Loucy (cell line): ENCODE data around the gene CDC14A.

Experiments used
- H2AFZ ChIP-seq: fragments of 200-600 bp; sonication (generic); 2 replicates; pipeline ENCODE4 v1.6.0; 2016; ENCODE audit warnings: antibody characterized with exemption, mild to moderate bottlenecking, low read length, moderate library complexity
- H3F3A ChIP-seq: fragments of 200-600 bp; 2 replicates; pipeline ENCODE4 v1.6.0; 2016; ENCODE audit warnings: antibody characterized with exemption, low read depth, mild to moderate bottlenecking
- H3K27me3 ChIP-seq: fragments of 200-600 bp; sonication (generic); 2 replicates; pipeline ENCODE4 v1.6.1; 2014; ENCODE audit warnings: low read length, mild to moderate bottlenecking; ENCODE audit not compliant: insufficient read depth, poor library complexity, severe bottlenecking
- H3K36me3 ChIP-seq: fragments of 200-600 bp; sonication (generic); 2 replicates; pipeline ENCODE4 v1.6.1; 2016; ENCODE audit warnings: low read length; ENCODE audit not compliant: insufficient read depth
- H3K4me1 ChIP-seq: fragments of 200-600 bp; sonication (generic); 2 replicates; pipeline ENCODE4 v1.5.1; 2014; ENCODE audit warnings: low read length, mild to moderate bottlenecking; ENCODE audit not compliant: insufficient read depth, poor library complexity, severe bottlenecking
- H3K4me2 ChIP-seq: fragments of 200-600 bp; sonication (generic); 2 replicates; pipeline ENCODE4 v1.6.0; 2014; ENCODE audit warnings: antibody characterized with exemption, low read length, low read depth, mild to moderate bottlenecking; ENCODE audit not compliant: poor library complexity, severe bottlenecking
- H3K4me3 ChIP-seq: fragments of 200-600 bp; sonication (generic); 2 replicates; pipeline ENCODE4 v1.5.1; 2014; ENCODE audit warnings: low read length, mild to moderate bottlenecking, mixed read lengths; ENCODE audit not compliant: poor library complexity, severe bottlenecking
- H3K79me2 ChIP-seq: fragments of 200-600 bp; sonication (generic); 2 replicates; pipeline ENCODE4 v1.6.1; 2014; ENCODE audit warnings: low read length; ENCODE audit not compliant: insufficient read depth
- H3K9ac ChIP-seq: fragments of 200-600 bp; sonication (generic); 2 replicates; pipeline ENCODE4 v1.6.0; 2014; ENCODE audit warnings: mild to moderate bottlenecking, low read depth, low read length, moderate library complexity; ENCODE audit not compliant: poor library complexity, severe bottlenecking
- H3K9me2 ChIP-seq: fragments of 200-600 bp; sonication (generic); replicated peaks from 2 replicates; pipeline ENCODE4 v1.6.1; 2016; ENCODE audit warnings: low read depth, low read length, mixed read lengths
- H3K9me3 ChIP-seq: fragments of 200-600 bp; sonication (generic); 2 replicates; pipeline ENCODE4 v1.6.1; 2014; ENCODE audit warnings: mild to moderate bottlenecking, antibody characterized with exemption, low read length, low read depth; ENCODE audit not compliant: insufficient read depth
- H4K20me1 ChIP-seq: fragments of 200-600 bp; sonication (generic); 2 replicates; pipeline ENCODE4 v1.6.0; 2014; ENCODE audit warnings: antibody characterized with exemption, low read length, mild to moderate bottlenecking; ENCODE audit not compliant: insufficient read depth, poor library complexity, severe bottlenecking
- EZH2phosphoT487 ChIP-seq: fragments of 200-600 bp; IDR thresholded peaks from 2 replicates; pipeline ENCODE4 v1.6.1; 2018; ENCODE audit warnings: antibody characterized with exemption, mild to moderate bottlenecking, moderate library complexity, borderline replicate concordance
- TF ChIP-seq, protein P1 (sequence below): fragments of 200-600 bp; sonication (generic); conservative IDR thresholded peaks from 2 replicates; pipeline ENCODE4 v1.5.1; 2014; ENCODE audit warnings: mild to moderate bottlenecking, antibody characterized with exemption, low read length

CDC14A gene

DNA sequence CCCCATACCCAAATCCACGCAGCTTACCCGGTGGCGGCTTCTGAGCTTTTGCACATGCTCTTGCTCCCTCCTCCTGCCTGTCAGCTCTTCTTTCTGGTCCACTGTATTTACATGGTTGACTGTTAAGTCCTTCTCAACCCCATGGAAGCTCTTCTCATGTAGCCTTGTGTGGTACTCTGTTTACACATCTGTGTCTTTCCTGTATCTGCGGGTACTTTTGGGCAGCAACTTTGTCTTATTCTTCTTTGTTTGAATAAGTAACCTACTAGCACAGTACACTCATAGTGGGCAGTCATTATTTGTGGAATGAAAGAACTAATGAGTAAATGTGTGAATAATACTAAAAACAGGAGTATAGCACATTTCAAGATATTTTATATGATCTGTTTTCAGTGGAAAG, 97.2 kb downstream of the CDC14A start:
- no peak overlapping the region for H2AFZ ChIP-seq
- peaks cover 2% of the 10 kb centered on the region; the same call in 1 of the 2 replicates for H3F3A ChIP-seq
- no peak overlapping the region for H3K9ac ChIP-seq
- H3K9me2 ChIP-seq = no peaks in the 10 kb centered on the region
- H3K4me1 ChIP-seq = peaks cover 22% of the 10 kb centered on the region
- H3K4me2 ChIP-seq = no peak overlapping the region
- no peaks in the 10 kb centered on the region for H3K79me2 ChIP-seq
- peaks cover 7% of the 10 kb centered on the region for H3K36me3 ChIP-seq
- H4K20me1 ChIP-seq = no peaks in the 10 kb centered on the region
- no peak overlapping the region for H3K4me3 ChIP-seq
- H3K27me3 ChIP-seq = no peaks in the 10 kb centered on the region
- no peaks in the 10 kb centered on the region for H3K9me3 ChIP-seq
- TF ChIP-seq EZH2phosphoT487 = no peak
- TF ChIP-seq, protein P1, sequence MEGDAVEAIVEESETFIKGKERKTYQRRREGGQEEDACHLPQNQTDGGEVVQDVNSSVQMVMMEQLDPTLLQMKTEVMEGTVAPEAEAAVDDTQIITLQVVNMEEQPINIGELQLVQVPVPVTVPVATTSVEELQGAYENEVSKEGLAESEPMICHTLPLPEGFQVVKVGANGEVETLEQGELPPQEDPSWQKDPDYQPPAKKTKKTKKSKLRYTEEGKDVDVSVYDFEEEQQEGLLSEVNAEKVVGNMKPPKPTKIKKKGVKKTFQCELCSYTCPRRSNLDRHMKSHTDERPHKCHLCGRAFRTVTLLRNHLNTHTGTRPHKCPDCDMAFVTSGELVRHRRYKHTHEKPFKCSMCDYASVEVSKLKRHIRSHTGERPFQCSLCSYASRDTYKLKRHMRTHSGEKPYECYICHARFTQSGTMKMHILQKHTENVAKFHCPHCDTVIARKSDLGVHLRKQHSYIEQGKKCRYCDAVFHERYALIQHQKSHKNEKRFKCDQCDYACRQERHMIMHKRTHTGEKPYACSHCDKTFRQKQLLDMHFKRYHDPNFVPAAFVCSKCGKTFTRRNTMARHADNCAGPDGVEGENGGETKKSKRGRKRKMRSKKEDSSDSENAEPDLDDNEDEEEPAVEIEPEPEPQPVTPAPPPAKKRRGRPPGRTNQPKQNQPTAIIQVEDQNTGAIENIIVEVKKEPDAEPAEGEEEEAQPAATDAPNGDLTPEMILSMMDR = no peak

DNA sequence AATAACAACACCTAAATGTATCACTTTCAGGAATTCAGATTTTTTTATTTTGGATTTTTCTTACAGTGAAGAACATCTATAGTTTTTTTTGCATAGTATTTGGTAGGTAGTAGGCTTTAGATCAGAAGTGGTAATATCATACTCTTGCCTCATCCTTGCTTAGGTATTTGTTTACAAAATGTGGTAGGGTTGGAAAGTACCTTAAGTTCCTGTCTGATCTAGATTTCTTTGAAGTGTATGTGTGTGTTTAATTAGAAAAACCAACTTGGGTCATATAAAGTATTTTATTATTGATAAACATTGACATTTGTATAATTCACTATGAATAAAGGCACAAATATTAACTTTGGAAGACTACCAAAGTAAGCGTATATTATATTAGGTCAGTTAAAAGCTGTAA, 100.3 kb downstream of the CDC14A start:
- Histone ChIP-seq H3K4me3 (no peak overlapping the region), H3K4me1 (peaks cover 4% of the 10 kb centered on the region), H4K20me1 (no peaks in the 10 kb centered on the region), H3K9me3 (no peaks in the 10 kb centered on the region), H3K9ac (no peak overlapping the region), H3K36me3 (peaks cover 11% of the 10 kb centered on the region), H3K79me2 (no peaks in the 10 kb centered on the region), H3K9me2 (no peaks in the 10 kb centered on the region), H3K4me2 (no peak overlapping the region), H2AFZ (no peak overlapping the region), H3K27me3 (no peaks in the 10 kb centered on the region), H3F3A (no peaks in the 10 kb centered on the region)
- TF ChIP-seq, protein P1 = no peak
- TF ChIP-seq EZH2phosphoT487 = no peak

DNA sequence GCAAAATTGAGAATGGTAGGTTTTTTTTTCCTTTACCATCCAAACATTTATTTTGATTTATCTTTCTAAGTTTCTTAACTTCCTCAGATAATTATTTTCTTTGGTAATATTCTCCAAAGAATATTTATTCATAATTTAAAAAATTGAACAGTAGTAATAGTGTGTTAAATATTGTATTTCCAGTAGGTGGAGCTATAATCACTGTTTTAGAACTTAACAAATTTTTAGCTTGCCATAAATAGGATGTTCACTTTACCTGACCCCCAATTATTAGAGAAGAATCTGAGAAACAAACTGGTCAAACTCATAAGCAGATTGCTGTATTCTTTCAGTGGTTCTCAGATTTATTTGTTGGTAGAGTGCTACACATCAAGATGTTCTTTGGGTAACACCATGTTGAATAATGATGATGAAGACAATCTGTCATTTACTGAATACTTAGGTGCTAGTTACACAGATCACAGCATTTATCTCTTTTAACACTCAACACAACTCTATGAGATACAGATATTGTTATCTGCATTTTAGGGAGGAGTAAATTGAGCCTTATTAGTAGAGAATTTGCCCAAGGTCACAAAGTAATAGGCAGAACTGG, 103.3 kb downstream of the CDC14A start:
- Histone ChIP-seq H3K9ac (no peak overlapping the region), H2AFZ (no peak overlapping the region), H3K36me3 (peaks cover 8% of the 10 kb centered on the region), H3K9me3 (no peaks in the 10 kb centered on the region), H3K4me2 (no peak overlapping the region), H3F3A (no peaks in the 10 kb centered on the region), H3K27me3 (no peaks in the 10 kb centered on the region), H4K20me1 (no peaks in the 10 kb centered on the region), H3K79me2 (no peaks in the 10 kb centered on the region), H3K4me3 (no peak overlapping the region), H3K9me2 (no peaks in the 10 kb centered on the region), H3K4me1 (peaks cover 5% of the 10 kb centered on the region)
- TF ChIP-seq, protein P1 = peak; percentile 70
- no peak for TF ChIP-seq EZH2phosphoT487
